Measurements from ENCODE around the gene SNED1.

GRCh38 chr2:241074901-241075540 is 76.6 kb downstream of the SNED1 start:
- TF ChIP-seq CTCF (optimal IDR thresholded peaks at IDR 0.05 in 1 of 3, IDR thresholded peaks at IDR 0.05 in 1 of 3, conservative IDR thresholded peaks at IDR 0.05 in 1 of 3; ENCODE audit: extremely low read depth in 1 of 3, insufficient read depth in 2 of 3, low read length in 3 of 3) (no peak), EZH2 (IDR thresholded peaks at IDR 0.05; ENCODE audit: low read length) (no peak)
